ENCODE data around the gene CACHD1. TPM values are rescaled to one million over a fixed set of nuclear protein-coding genes. Genes with fewer than 3 reads are reported as not detected.

Gene CACHD1
- total RNA-seq, 1 experiment from 2014 or later: 8.4 TPM

DNA sequence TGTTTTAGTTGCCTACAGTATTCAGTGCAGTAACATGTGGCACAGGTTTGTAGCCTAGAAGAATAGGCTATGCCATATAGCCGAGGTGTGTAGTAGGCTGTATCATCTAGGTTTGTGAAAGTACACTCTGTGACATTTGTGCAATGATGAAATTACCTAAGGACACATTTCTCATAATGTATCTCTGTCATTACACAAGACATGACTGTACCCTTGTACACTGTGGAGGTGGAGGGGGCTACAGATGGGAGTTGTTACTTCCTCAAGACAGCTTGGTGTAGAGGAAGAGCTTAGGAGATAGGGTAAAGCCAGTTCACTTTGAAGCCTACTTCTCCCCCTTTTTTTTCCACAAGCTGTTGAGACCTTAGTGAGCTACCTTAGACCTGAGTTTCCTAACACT lies 215.3 kb downstream of the CACHD1 start:
- BruUV-seq (replicated peaks): no TSS peak
- ChIA-PET POLR2A (no interaction called here), CTCF (interaction anchor here (0.9 to 1.3 kb wide), 2 partner anchors 8 to 11 kb away, joined by 3 to 4 read pairs; no protein-coding TSS in a partner anchor), RAD21 (ENCODE audit: low non-redundant PET in 1 of 2, low total read pairs in 2 of 2, uncharacterized antibody in 2 of 2, unreplicated experiment in 2 of 2) (interaction anchor here in 1 of 2 experiments (0.6 kb wide), 1 partner anchor 109 kb away, joined by 3 read pairs; no protein-coding TSS in a partner anchor)
- Histone ChIP-seq H3K36me3 (ENCODE audit: control insufficient read depth in 1 of 2, insufficient read depth in 2 of 2, low read length in 2 of 2) (no peaks in the 10 kb centered on the region), H3K27me3 (ENCODE audit: insufficient read depth, low read length) (no peaks in the 10 kb centered on the region), H3K9me2 (ENCODE audit: insufficient read depth) (no peaks in the 10 kb centered on the region), H3K4me3 (replicated peaks in 1 of 2; ENCODE audit: low read depth in 1 of 2, low read length in 2 of 2) (no peak overlapping the region), H3K27ac (ENCODE audit: low read depth, low read length) (no peak overlapping the region), H3K9ac (ENCODE audit: low read length) (no peak overlapping the region), H2AFZ (ENCODE audit: low read depth, low read length, poor library complexity, severe bottlenecking) (no peak overlapping the region), H3K79me2 (ENCODE audit: insufficient read depth, low read length) (no peaks in the 10 kb centered on the region), H4K20me1 (ENCODE audit: insufficient read depth) (no peaks in the 10 kb centered on the region), H3K9me3 (ENCODE audit: control insufficient read depth in 1 of 2, insufficient read depth in 1 of 2, low read depth in 1 of 2, low read length in 2 of 2) (no peaks in the 10 kb centered on the region), H3K4me2 (ENCODE audit: low read length) (no peak overlapping the region), H3K4me1 (ENCODE audit: control insufficient read depth in 1 of 2, insufficient read depth in 2 of 2, low read length in 2 of 2) (no peaks in the 10 kb centered on the region)
- DNase-seq (ENCODE audit: low read depth, low spot score): no peak
- ATAC-seq: no peak
- intact Hi-C loops (cut with micrococcal nuclease): loop anchor here (5.0 to 10.0 kb wide), 2 partner anchors 282 to 1000 kb away; partner anchors contain the start of gene JAK1
- TF ChIP-seq TCF7L2 (IDR thresholded peaks at IDR 0.05; ENCODE audit: borderline replicate concordance, extremely low read depth, insufficient read depth, insufficient read length) (no peak), POLR2A (IDR thresholded peaks at IDR 0.05; ENCODE audit: borderline replicate concordance, extremely low read depth, insufficient read depth, insufficient read length) (no peak), ZFX (IDR thresholded peaks at IDR 0.05) (no peak), JUND (IDR thresholded peaks at IDR 0.05) (no peak), CTCF (IDR thresholded peaks at IDR 0.05 in 2 of 3, conservative IDR thresholded peaks at IDR 0.05 in 1 of 3; ENCODE audit: borderline replicate concordance in 1 of 3, insufficient read depth in 1 of 3, low read depth in 2 of 3, low read length in 2 of 3) (no peak), ELF1 (IDR thresholded peaks at IDR 0.05; ENCODE audit: borderline replicate concordance, low read depth) (no peak), EZH2phosphoT487 (IDR thresholded peaks at IDR 0.05; ENCODE audit: borderline replicate concordance) (no peak), POLR2AphosphoS5 (IDR thresholded peaks at IDR 0.05; ENCODE audit: low read depth, low read length) (no peak), ZBTB33 (IDR thresholded peaks at IDR 0.05; ENCODE audit: extremely low read depth, insufficient replicate concordance, low read length) (no peak), FOSL1 (IDR thresholded peaks at IDR 0.05; ENCODE audit: low read depth) (no peak), CEBPB (IDR thresholded peaks at IDR 0.05; ENCODE audit: low read depth) (no peak), EGR1 (IDR thresholded peaks at IDR 0.05; ENCODE audit: low read depth) (no peak), CBX3 (IDR thresholded peaks at IDR 0.05; ENCODE audit: low read depth) (no peak), RAD21 (IDR thresholded peaks at IDR 0.05; ENCODE audit: low read depth) (no peak), YY1 (IDR thresholded peaks at IDR 0.05; ENCODE audit: extremely low read depth, insufficient replicate concordance, low read depth, low read length) (no peak), EZH2 (IDR thresholded peaks at IDR 0.05) (no peak), ZNF274 (IDR thresholded peaks at IDR 0.05; ENCODE audit: low read depth, low read length) (no peak)
- TF ChIP-seq, protein P1, sequence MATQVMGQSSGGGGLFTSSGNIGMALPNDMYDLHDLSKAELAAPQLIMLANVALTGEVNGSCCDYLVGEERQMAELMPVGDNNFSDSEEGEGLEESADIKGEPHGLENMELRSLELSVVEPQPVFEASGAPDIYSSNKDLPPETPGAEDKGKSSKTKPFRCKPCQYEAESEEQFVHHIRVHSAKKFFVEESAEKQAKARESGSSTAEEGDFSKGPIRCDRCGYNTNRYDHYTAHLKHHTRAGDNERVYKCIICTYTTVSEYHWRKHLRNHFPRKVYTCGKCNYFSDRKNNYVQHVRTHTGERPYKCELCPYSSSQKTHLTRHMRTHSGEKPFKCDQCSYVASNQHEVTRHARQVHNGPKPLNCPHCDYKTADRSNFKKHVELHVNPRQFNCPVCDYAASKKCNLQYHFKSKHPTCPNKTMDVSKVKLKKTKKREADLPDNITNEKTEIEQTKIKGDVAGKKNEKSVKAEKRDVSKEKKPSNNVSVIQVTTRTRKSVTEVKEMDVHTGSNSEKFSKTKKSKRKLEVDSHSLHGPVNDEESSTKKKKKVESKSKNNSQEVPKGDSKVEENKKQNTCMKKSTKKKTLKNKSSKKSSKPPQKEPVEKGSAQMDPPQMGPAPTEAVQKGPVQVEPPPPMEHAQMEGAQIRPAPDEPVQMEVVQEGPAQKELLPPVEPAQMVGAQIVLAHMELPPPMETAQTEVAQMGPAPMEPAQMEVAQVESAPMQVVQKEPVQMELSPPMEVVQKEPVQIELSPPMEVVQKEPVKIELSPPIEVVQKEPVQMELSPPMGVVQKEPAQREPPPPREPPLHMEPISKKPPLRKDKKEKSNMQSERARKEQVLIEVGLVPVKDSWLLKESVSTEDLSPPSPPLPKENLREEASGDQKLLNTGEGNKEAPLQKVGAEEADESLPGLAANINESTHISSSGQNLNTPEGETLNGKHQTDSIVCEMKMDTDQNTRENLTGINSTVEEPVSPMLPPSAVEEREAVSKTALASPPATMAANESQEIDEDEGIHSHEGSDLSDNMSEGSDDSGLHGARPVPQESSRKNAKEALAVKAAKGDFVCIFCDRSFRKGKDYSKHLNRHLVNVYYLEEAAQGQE (IDR thresholded peaks at IDR 0.05; ENCODE audit: low read depth): no peak
- TF ChIP-seq, protein P2, sequence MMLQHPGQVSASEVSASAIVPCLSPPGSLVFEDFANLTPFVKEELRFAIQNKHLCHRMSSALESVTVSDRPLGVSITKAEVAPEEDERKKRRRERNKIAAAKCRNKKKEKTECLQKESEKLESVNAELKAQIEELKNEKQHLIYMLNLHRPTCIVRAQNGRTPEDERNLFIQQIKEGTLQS (IDR thresholded peaks at IDR 0.05): no peak

Measured in HCT116 (cell line).